GM13977 (cell line): Measurements from ENCODE around the gene PIK3R3.

Experiments
- DNase-seq: peaks from one replicate; pipeline ENCODE4 v3.0.0; 2012; ENCODE audit warnings: low spot score
- in situ Hi-C: fragments of 300-500 bp; cut with MboI; formaldehyde crosslinking; loops from one replicate; pipeline ENCODE4 v1.12.0; 2022; ENCODE audit warnings: low sequenced_read_pairs, low pct_unique_long_range_greater_than_20kb, mixed read lengths, inconsistent platforms; ENCODE audit not compliant: unreplicated experiment
- TF ChIP-seq, protein P1 (sequence below): IDR thresholded peaks from 2 replicates; pipeline ENCODE4 v1.5.1; 2012; ENCODE audit warnings: mild to moderate bottlenecking, control low read depth; ENCODE audit not compliant: insufficient read depth; ENCODE audit errors: extremely low read depth, missing control alignments

PIK3R3 gene

DNA sequence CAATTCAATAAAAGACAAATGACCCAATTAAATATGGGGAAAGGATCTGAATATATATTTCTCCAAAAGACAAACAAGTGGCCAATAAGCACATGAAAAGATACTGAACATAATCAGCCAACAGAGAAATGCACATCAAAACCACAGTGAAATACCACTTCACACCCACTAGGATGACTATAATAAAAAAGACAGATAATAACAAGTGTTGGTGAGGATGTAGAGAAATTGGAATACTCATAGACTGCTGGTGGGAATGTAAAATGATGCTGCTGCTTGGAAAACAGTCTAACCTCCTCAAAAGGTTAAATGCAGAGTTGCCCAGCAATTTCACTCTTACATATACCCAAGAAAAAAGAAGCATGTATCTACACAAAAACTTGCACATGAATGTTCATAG, 48.9 kb downstream of the PIK3R3 start:
- no peak for DNase-seq
- in situ Hi-C loops: no loop called here

DNA sequence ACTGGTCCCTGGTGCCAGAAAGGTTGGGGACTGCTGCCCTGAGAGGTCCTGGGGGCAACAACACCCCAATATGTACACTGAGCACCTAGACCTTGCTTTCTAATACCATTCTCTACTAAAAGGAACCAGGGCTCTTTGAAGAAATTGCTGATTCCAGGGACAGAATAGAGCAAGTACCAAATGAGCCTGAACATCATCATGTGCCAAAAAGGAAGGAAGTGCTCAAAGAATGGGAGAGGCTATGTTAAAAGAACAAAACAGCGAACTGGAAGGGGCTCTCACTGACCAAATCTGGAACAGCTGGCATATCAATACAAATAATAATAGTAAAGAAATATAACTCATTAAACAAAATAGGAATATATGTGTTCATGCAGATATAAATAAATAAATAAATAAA, 50.8 kb downstream of the PIK3R3 start:
- no peak for DNase-seq
- in situ Hi-C loops: no loop called here
- TF ChIP-seq, protein P1, sequence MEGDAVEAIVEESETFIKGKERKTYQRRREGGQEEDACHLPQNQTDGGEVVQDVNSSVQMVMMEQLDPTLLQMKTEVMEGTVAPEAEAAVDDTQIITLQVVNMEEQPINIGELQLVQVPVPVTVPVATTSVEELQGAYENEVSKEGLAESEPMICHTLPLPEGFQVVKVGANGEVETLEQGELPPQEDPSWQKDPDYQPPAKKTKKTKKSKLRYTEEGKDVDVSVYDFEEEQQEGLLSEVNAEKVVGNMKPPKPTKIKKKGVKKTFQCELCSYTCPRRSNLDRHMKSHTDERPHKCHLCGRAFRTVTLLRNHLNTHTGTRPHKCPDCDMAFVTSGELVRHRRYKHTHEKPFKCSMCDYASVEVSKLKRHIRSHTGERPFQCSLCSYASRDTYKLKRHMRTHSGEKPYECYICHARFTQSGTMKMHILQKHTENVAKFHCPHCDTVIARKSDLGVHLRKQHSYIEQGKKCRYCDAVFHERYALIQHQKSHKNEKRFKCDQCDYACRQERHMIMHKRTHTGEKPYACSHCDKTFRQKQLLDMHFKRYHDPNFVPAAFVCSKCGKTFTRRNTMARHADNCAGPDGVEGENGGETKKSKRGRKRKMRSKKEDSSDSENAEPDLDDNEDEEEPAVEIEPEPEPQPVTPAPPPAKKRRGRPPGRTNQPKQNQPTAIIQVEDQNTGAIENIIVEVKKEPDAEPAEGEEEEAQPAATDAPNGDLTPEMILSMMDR: no peak

More for the DNA sequence above, 48.9 kb downstream of the PIK3R3 start:
- TF ChIP-seq, protein P1: no peak

DNA sequence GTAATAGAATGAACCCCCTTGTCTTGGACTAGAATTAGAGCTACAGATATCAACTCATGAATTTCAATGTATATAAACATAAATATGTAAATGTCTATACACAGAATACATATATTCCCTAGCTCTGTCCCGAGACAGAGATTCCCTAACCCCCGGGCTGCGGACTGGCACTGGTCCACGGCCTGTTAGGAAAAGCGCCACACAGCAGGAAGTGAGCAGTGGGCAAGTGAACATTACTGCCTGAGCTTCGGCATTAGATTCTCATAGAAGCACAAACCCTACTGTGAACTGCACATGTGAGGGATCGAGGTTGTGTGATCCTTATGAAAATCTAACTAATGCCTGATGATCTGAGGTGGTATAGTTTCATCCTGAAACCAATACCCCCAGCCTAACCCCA, 51.2 kb downstream of the PIK3R3 start:
- in situ Hi-C loops: no loop called here
- no peak for DNase-seq
- TF ChIP-seq, protein P1: no peak

DNA sequence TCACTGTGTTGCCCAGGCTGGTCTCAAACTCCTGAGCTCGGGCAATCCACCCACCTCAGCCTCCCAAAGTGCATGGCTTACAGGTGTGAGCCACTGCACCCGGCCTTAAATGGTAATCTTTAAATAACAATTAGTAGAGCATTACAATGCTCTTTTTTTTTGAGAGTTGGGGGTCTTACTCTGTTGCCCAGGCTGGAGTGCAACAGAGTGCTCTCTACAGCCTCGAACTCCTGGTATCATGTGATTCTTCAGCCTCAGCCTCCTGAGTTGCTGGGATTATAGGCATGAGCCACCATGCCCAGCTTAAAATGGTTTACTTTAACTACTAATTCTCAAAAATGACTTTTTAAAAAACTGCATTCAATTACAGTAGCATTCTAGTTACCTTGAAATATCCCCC, 52.2 kb downstream of the PIK3R3 start:
- in situ Hi-C loops: no loop called here
- TF ChIP-seq, protein P1: no peak

DNA sequence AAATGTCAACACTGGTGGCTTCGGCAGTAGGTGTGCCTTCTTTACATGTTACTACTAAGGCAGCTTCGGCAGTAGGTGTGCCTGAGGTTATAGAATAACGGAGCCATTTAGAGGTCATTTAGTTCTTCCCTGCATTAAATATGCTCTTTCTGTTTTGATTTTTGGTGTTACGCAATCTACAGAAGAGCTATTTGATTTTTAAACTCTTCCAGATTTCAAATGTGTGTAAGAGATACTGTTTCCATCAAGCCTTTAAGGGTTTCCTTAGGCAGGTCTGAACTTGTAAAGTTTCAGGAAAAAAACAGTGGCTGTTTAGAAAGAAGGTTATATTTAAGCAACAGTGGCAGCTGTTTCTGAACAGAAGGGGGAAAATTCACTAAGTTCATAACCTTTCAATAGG, 54.8 kb downstream of the PIK3R3 start:
- TF ChIP-seq, protein P1: no peak
- no peak for DNase-seq
- in situ Hi-C loops: no loop called here

More for the DNA sequence above, 52.2 kb downstream of the PIK3R3 start:
- DNase-seq: no peak

DNA sequence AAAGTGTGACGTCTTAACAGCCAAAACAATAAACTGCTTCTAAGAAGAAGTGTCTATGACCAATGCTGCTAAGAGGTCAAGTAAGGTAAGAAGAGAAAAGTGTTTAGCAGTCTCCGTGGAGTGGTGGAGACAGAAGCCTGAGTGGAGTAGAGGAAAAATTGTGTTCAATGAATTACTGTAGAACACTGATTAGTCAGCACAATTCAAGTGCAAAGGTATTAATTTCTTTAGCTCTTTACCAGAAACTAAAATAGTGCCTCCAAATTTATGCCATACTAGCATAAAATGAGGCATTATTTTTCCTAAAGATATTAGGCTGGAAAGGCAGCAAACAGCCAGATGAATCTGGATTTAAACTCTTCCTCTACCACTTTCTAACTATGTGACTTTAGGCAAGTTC, 56.1 kb downstream of the PIK3R3 start:
- TF ChIP-seq, protein P1: no peak
- DNase-seq: no peak
- in situ Hi-C loops: no loop called here

DNA sequence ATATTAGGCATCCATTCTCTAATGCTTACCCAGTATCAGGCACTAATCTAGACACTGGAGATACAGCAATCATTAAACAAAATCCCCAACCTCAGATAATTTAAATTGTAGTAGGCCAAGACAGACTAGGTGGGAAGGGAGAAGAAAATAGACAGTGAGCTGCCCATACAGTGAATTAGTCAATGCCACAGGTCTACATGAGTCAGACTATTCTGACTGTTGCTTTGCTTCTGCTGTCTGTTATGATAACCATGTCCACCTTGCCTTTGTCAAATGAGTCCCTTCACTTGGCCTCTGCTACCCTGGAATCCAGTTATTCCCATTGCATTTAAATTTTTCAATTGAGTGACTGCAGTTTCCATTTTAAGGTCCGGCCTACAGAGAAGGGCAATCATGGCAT, 59.5 kb downstream of the PIK3R3 start:
- DNase-seq: no peak
- TF ChIP-seq, protein P1: no peak
- in situ Hi-C loops: no loop called here
